ENCODE results near the gene TBC1D10B.

TBC1D10B gene

GRCh38 chr16:30371248-30371816 lies 1.0 kb upstream of the TBC1D10B start (continued):
- TF ChIP-seq ZFP3 (tag by site-specific recombination; IDR thresholded peaks at IDR 0.05; ENCODE audit: low read depth) (no peak), YY1 (tag by site-specific recombination; IDR thresholded peaks at IDR 0.05) (no peak), ZNF776 (tag by site-specific recombination; IDR thresholded peaks at IDR 0.05; ENCODE audit: borderline replicate concordance) (no peak), ZNF19 (tag by site-specific recombination; IDR thresholded peaks at IDR 0.05; ENCODE audit: low read depth) (no peak), SETDB1 (IDR thresholded peaks at IDR 0.05; ENCODE audit: insufficient read length, low read length) (no peak), HOXA7 (CRISPR knock-in tag; IDR thresholded peaks at IDR 0.05; ENCODE audit: borderline replicate concordance) (no peak), EGR2 (tag by site-specific recombination; IDR thresholded peaks at IDR 0.05; ENCODE audit: low read depth) (no peak), ZBTB49 (tag by site-specific recombination; IDR thresholded peaks at IDR 0.05; ENCODE audit: low read depth) (no peak), ZNF169 (tag by site-specific recombination; IDR thresholded peaks at IDR 0.05) (no peak), ZSCAN5A (tag by site-specific recombination; IDR thresholded peaks at IDR 0.05) (no peak), ZNF157 (tag by site-specific recombination; IDR thresholded peaks at IDR 0.05) (no peak), ZNF426 (tag by site-specific recombination; IDR thresholded peaks at IDR 0.05) (no peak), ZNF660 (tag by site-specific recombination; IDR thresholded peaks at IDR 0.05) (peak; percentile 30; the same call in 1 of the 2 replicates), ZNF768 (tag by site-specific recombination; IDR thresholded peaks at IDR 0.05) (no peak), MYNN (tag by site-specific recombination; IDR thresholded peaks at IDR 0.05; ENCODE audit: borderline replicate concordance) (no peak), ZNF211 (tag by site-specific recombination; IDR thresholded peaks at IDR 0.05; ENCODE audit: low read depth) (no peak; the same call in 1 of the 2 replicates), ZNF658 (tag by site-specific recombination; IDR thresholded peaks at IDR 0.05) (no peak), ZNF184 (tag by site-specific recombination; IDR thresholded peaks at IDR 0.05) (no peak), ZNF280D (tag by site-specific recombination; IDR thresholded peaks at IDR 0.05) (no peak), ZNF423 (tag by site-specific recombination; IDR thresholded peaks at IDR 0.05) (no peak), AEBP2 (tag by site-specific recombination; IDR thresholded peaks at IDR 0.05; ENCODE audit: borderline replicate concordance) (no peak), ZIC2 (tag by site-specific recombination; IDR thresholded peaks at IDR 0.05) (no peak), BCL11A (tag by site-specific recombination; IDR thresholded peaks at IDR 0.05; ENCODE audit: low read depth) (no peak), ZNF311 (tag by site-specific recombination; IDR thresholded peaks at IDR 0.05; ENCODE audit: borderline replicate concordance) (no peak), ZNF558 (tag by site-specific recombination; IDR thresholded peaks at IDR 0.05) (no peak; the same call in 1 of the 2 replicates), ZNF560 (tag by site-specific recombination; IDR thresholded peaks at IDR 0.05; ENCODE audit: borderline replicate concordance) (no peak), ZFP41 (tag by site-specific recombination; IDR thresholded peaks at IDR 0.05; ENCODE audit: borderline replicate concordance) (no peak), ZNF155 (tag by site-specific recombination; IDR thresholded peaks at IDR 0.05) (no peak), ZNF837 (tag by site-specific recombination; IDR thresholded peaks at IDR 0.05) (no peak), ZNF449 (tag by site-specific recombination; IDR thresholded peaks at IDR 0.05) (no peak), ZNF677 (tag by site-specific recombination; IDR thresholded peaks at IDR 0.05) (no peak), ZNF354C (tag by site-specific recombination; IDR thresholded peaks at IDR 0.05; ENCODE audit: borderline replicate concordance, low read depth) (no peak)
